DND-41 (cell line): Measurements from ENCODE around the gene GFOD2.

ENCODE experiments used
- ATAC-seq: fragments of 200-7000 bp; cut with Tn5 transposase; 3 replicates; pipeline ENCODE4 v1.9.1; 2021; ENCODE audit warnings: low read depth; ENCODE audit not compliant: insufficient read depth
- DNase-seq: peaks from one replicate; pipeline ENCODE4 v3.0.0-alpha.2; 2020
- H2AFZ ChIP-seq: 2 replicates; pipeline ENCODE4 v1.6.0; 2012; ENCODE audit warnings: low read depth, low read length
- H3K27ac ChIP-seq: 2 replicates; pipeline ENCODE4 v1.5.1; 2012; ENCODE audit warnings: low read length, inconsistent platforms
- H3K27me3 ChIP-seq: fragments of 200-600 bp; sonication (generic); 2 replicates; pipeline ENCODE4 v1.6.0; 2012; ENCODE audit warnings: low read length, mild to moderate bottlenecking, inconsistent platforms; ENCODE audit not compliant: insufficient read depth, poor library complexity
- H3K36me3 ChIP-seq: 2 replicates; pipeline ENCODE4 v1.5.1; 2012; ENCODE audit warnings: low read length, inconsistent platforms; ENCODE audit not compliant: insufficient read depth
- H3K4me1 ChIP-seq: 2 replicates; pipeline ENCODE4 v1.5.1; 2012; ENCODE audit warnings: mild to moderate bottlenecking, low read length; ENCODE audit not compliant: insufficient read depth
- H3K4me2 ChIP-seq: 2 replicates; pipeline ENCODE4 v1.6.0; 2012; ENCODE audit warnings: mild to moderate bottlenecking, moderate library complexity, low read length, inconsistent platforms; ENCODE audit not compliant: insufficient read depth
- H3K4me3 ChIP-seq, 2 experiments: fragments of 200-600 bp in 1 of 2; shearing (Covaris generic) in 1 of 2; 2 replicates each; pipeline ENCODE4 v1.5.1; 2012 to 2016; ENCODE audit warnings: inconsistent platforms in 2 of 2, low read length in 2 of 2, mild to moderate bottlenecking in 2 of 2, low read depth in 1 of 2, moderate library complexity in 1 of 2
- H3K79me2 ChIP-seq: 2 replicates; pipeline ENCODE4 v1.6.0; 2012; ENCODE audit warnings: low read length, inconsistent platforms; ENCODE audit not compliant: insufficient read depth
- H3K9ac ChIP-seq: 2 replicates; pipeline ENCODE4 v1.6.0; 2012; ENCODE audit warnings: low read depth, mild to moderate bottlenecking, inconsistent platforms, low read length, moderate library complexity
- H3K9me3 ChIP-seq: 2 replicates; pipeline ENCODE4 v1.5.1; 2012; ENCODE audit warnings: low read length, moderate library complexity, mild to moderate bottlenecking, inconsistent platforms; ENCODE audit not compliant: insufficient read depth, severe bottlenecking
- H4K20me1 ChIP-seq: 2 replicates; pipeline ENCODE4 v1.6.0; 2012; ENCODE audit warnings: low read length; ENCODE audit not compliant: insufficient read depth
- CTCF ChIP-seq: IDR thresholded peaks from 2 replicates; pipeline ENCODE4 v1.5.1; 2012; ENCODE audit warnings: borderline replicate concordance, low read length, moderate library complexity, mild to moderate bottlenecking; ENCODE audit not compliant: poor library complexity, severe bottlenecking; ENCODE audit errors: extremely low read depth
- EZH2 ChIP-seq: IDR thresholded peaks from 3 replicates; pipeline ENCODE4 v1.6.1; 2012; ENCODE audit warnings: borderline replicate concordance, low read depth, mild to moderate bottlenecking, moderate library complexity, low read length, inconsistent platforms; ENCODE audit not compliant: severe bottlenecking

The GFOD2 gene

GRCh38 chr16:67730326-67730725, 11.2 kb upstream of the GFOD2 start:
- Histone ChIP-seq H3K79me2 (no peaks in the 10 kb centered on the region), H3K4me3 (no peak overlapping the region), H3K36me3 (peaks cover 84% of the 10 kb centered on the region), H3K4me2 (no peak overlapping the region), H3K4me1 (no peaks in the 10 kb centered on the region), H3K27ac (no peak overlapping the region), H3K27me3 (no peaks in the 10 kb centered on the region), H3K9ac (no peak overlapping the region), H4K20me1 (no peaks in the 10 kb centered on the region), H3K9me3 (no peaks in the 10 kb centered on the region), H2AFZ (no peak overlapping the region)
- no peak for ATAC-seq
- no peak for DNase-seq
- TF ChIP-seq EZH2 (no peak), CTCF (peak; percentile 19)

- no peak for TF ChIP-seq CTCF
- no peak for TF ChIP-seq EZH2
- ATAC-seq (no peak), DNase-seq (no peak)
- Histone ChIP-seq H2AFZ (no peak overlapping the region), H3K27ac (no peak overlapping the region), H3K79me2 (no peaks in the 10 kb centered on the region), H3K9me3 (no peaks in the 10 kb centered on the region), H3K4me3 (no peak overlapping the region), H3K36me3 (peaks cover 79% of the 10 kb centered on the region), H3K4me2 (no peak overlapping the region), H3K27me3 (no peaks in the 10 kb centered on the region), H3K9ac (no peak overlapping the region), H4K20me1 (no peaks in the 10 kb centered on the region), H3K4me1 (no peaks in the 10 kb centered on the region)
Measured at GRCh38 chr16:67729636-67730248, 10.6 kb upstream of the GFOD2 start.

DNA sequence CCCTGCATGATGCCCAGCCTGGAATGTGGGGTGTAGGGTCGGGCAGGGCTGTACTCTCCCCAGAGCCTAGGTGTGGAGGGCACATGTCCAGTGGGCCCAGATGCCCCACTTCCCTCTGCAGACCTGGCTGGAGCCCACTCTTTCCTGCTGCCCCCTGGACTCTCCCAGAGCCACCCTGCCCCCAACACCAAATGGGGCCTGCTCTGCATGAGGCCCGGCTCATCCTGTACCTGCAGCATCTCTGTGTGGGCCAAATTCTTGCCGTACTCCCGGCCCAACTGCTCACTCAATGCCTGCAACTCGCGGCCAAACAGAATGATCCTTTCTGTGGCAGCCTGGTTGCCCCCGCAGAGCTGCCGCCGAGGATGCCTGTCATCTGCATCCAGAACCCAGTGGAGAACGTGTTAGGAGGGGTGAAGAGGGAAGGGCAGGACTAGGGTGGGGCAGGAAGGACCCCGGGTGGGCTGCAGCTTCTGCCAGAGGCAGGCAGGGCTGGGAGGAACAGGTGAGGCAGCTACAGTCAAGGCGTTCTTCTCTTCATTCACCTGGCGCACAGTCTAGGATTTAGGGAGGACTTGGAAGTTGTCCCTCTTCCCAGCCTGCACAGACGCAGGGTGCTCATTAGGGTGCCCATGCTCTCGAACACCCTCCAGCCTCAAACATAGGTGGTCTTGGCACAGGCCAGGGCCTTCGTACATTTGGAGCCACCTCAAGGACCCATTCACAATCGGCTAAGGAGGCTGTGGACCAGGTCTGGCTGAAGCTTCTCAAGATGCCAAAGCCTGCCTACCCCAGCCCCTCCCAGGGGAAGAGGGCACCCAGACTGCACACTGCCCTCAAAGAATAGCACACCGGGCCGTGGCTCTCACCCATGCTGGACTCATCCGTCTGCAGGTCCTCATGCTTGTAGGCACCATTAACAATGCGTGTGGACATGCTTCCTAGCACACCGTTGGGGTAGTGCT, 8.7 kb upstream of the GFOD2 start:
- no peak overlapping the region for H3K4me2 ChIP-seq
- ATAC-seq: no peak
- H4K20me1 ChIP-seq: no peaks in the 10 kb centered on the region
- H3K9me3 ChIP-seq: no peaks in the 10 kb centered on the region
- no peak overlapping the region for H3K27ac ChIP-seq
- no peaks in the 10 kb centered on the region for H3K27me3 ChIP-seq
- DNase-seq: no peak
- H3K79me2 ChIP-seq: no peaks in the 10 kb centered on the region
- no peaks in the 10 kb centered on the region for H3K4me1 ChIP-seq
- H2AFZ ChIP-seq: no peak overlapping the region
- TF ChIP-seq EZH2 (no peak), CTCF (no peak)
- no peak overlapping the region for H3K9ac ChIP-seq
- no peak overlapping the region for H3K4me3 ChIP-seq
- H3K36me3 ChIP-seq: peaks cover 72% of the 10 kb centered on the region
